BLaER1 treated with 17β-estradiol and CSF1 and Interleukin-3, amounts not matched to agents 10 nM and 100 nM (cell line): ENCODE results near the gene LSM11.
A peak's percentile ranks its signal among the peaks of the same experiment; 100 is the strongest.

Source experiments
- H3K27ac ChIP-seq, 11 experiments: shearing (Covaris generic); formaldehyde crosslinking; 2 replicates each; pipeline ENCODE4 v1.8.1; 2022
- H3K27me3 ChIP-seq, 11 experiments: shearing (Covaris generic); formaldehyde crosslinking; 2 replicates each; pipeline ENCODE4 v1.8.1; 2022
- H3K36me3 ChIP-seq, 11 experiments: shearing (Covaris generic); formaldehyde crosslinking; 2 replicates each; pipeline ENCODE4 v1.8.1; 2022
- H3K4me1 ChIP-seq, 10 experiments: shearing (Covaris generic); formaldehyde crosslinking; 2 replicates each; pipeline ENCODE4 v1.8.1; 2022
- H3K4me2 ChIP-seq, 11 experiments: shearing (Covaris generic); formaldehyde crosslinking; 2 replicates each; pipeline ENCODE4 v1.8.1; 2022
- H3K4me3 ChIP-seq, 10 experiments: shearing (Covaris generic); formaldehyde crosslinking; 2 replicates each; pipeline ENCODE4 v1.8.1; 2022
- H3K9ac ChIP-seq, 11 experiments: shearing (Covaris generic); formaldehyde crosslinking; 2 replicates each; pipeline ENCODE4 v1.8.1; 2022
- H3K9me3 ChIP-seq, 11 experiments: shearing (Covaris generic); formaldehyde crosslinking; replicated peaks in 1 of 11; 2 replicates each; pipeline ENCODE4 v1.8.1; 2022
- H4K20me1 ChIP-seq, 11 experiments: shearing (Covaris generic); formaldehyde crosslinking; 2 replicates each; pipeline ENCODE4 v1.8.1; 2022
- Cebpa-rat ChIP-seq, 11 experiments: shearing (Covaris generic); IDR thresholded peaks; 2 replicates each; pipeline ENCODE4 v1.8.1; 2022

The LSM11 gene

GRCh38 chr5:157778121-157778805 is 34.8 kb downstream of the LSM11 start:
- H4K20me1 ChIP-seq, result no peaks in the 10 kb centered on the region; a peak in 2 of 22 replicates
- no peak overlapping the region for H3K4me3 ChIP-seq
- H3K36me3 ChIP-seq, result peaks cover 0 to 7% (median 0%) of the 10 kb centered on the region in 11 experiments; a peak in 4 of 22 replicates
- no peaks in the 10 kb centered on the region for H3K9me3 ChIP-seq
- H3K9ac ChIP-seq, result no peak overlapping the region
- peak overlapping the region in 8 of 11 experiments; percentile 25 to 57 (median 42); a peak in 14 of 22 replicates for H3K4me2 ChIP-seq
- peaks cover 0 to 20% (median 13%) of the 10 kb centered on the region in 10 experiments; a peak in 14 of 20 replicates for H3K4me1 ChIP-seq
- no peak for TF ChIP-seq Cebpa-rat (IDR thresholded peaks at IDR 0.05)
- H3K27ac ChIP-seq, result no peak overlapping the region
- H3K27me3 ChIP-seq, result no peaks in the 10 kb centered on the region

- Histone ChIP-seq H3K4me1 (peaks cover 0 to 20% (median 13%) of the 10 kb centered on the region in 10 experiments; a peak in 14 of 20 replicates), H3K9me3 (no peaks in the 10 kb centered on the region), H4K20me1 (no peaks in the 10 kb centered on the region; a peak in 2 of 22 replicates), H3K4me2 (no peak overlapping the region), H3K27me3 (no peaks in the 10 kb centered on the region), H3K4me3 (no peak overlapping the region), H3K27ac (no peak overlapping the region), H3K9ac (no peak overlapping the region), H3K36me3 (peaks cover 6 to 17% (median 9%) of the 10 kb centered on the region in 11 experiments; a peak in 18 of 22 replicates)
- no peak for TF ChIP-seq Cebpa-rat (IDR thresholded peaks at IDR 0.05)
Observed at GRCh38 chr5:157779221-157779620, 35.7 kb downstream of the LSM11 start.

GRCh38 chr5:157785801-157786200 is 42.3 kb downstream of the LSM11 start:
- Histone ChIP-seq H3K27ac (no peak overlapping the region), H3K4me1 (no peaks in the 10 kb centered on the region), H3K36me3 (peaks cover 64 to 81% (median 70%) of the 10 kb centered on the region in 11 experiments), H3K27me3 (no peaks in the 10 kb centered on the region), H3K4me3 (no peak overlapping the region), H4K20me1 (peaks cover 0 to 13% (median 0%) of the 10 kb centered on the region in 11 experiments; a peak in 1 of 22 replicates), H3K9ac (no peak overlapping the region), H3K9me3 (no peaks in the 10 kb centered on the region), H3K4me2 (no peak overlapping the region)
- no peak for TF ChIP-seq Cebpa-rat (IDR thresholded peaks at IDR 0.05)

- Histone ChIP-seq H3K4me1 (no peaks in the 10 kb centered on the region), H3K9me3 (no peaks in the 10 kb centered on the region), H3K36me3 (peaks cover 83 to 100% (median 95%) of the 10 kb centered on the region in 11 experiments), H3K4me2 (no peak overlapping the region), H3K4me3 (no peak overlapping the region), H4K20me1 (peaks cover 0 to 18% (median 4%) of the 10 kb centered on the region in 11 experiments; a peak in 4 of 22 replicates), H3K27ac (no peak overlapping the region), H3K9ac (no peak overlapping the region), H3K27me3 (no peaks in the 10 kb centered on the region)
- no peak for TF ChIP-seq Cebpa-rat (IDR thresholded peaks at IDR 0.05)
Observed at GRCh38 chr5:157793301-157793700, 49.8 kb downstream of the LSM11 start.

GRCh38 chr5:157799578-157799977 is 56.1 kb downstream of the LSM11 start:
- peaks cover 65 to 97% (median 82%) of the 10 kb centered on the region in 11 experiments for H3K36me3 ChIP-seq

GRCh38 chr5:157800137-157800536 is 56.6 kb downstream of the LSM11 start:
- peaks cover 67 to 97% (median 82%) of the 10 kb centered on the region in 11 experiments for H3K36me3 ChIP-seq
- H4K20me1 ChIP-seq, result peaks cover 0 to 15% (median 4%) of the 10 kb centered on the region in 11 experiments; a peak in 4 of 22 replicates
- H3K4me3 ChIP-seq, result no peak overlapping the region

More at GRCh38 chr5:157799578-157799977, 56.1 kb downstream of the LSM11 start:
- no peaks in the 10 kb centered on the region for H3K27me3 ChIP-seq
- H3K4me3 ChIP-seq, result no peak overlapping the region
- H3K4me2 ChIP-seq, result no peak overlapping the region
- no peaks in the 10 kb centered on the region for H3K9me3 ChIP-seq
- peaks cover 0 to 15% (median 4%) of the 10 kb centered on the region in 11 experiments; a peak in 4 of 22 replicates for H4K20me1 ChIP-seq
- TF ChIP-seq Cebpa-rat (IDR thresholded peaks at IDR 0.05), result no peak
- H3K9ac ChIP-seq, result no peak overlapping the region
- no peak overlapping the region for H3K27ac ChIP-seq
- no peaks in the 10 kb centered on the region for H3K4me1 ChIP-seq

GRCh38 chr5:157802736-157803135 is 59.2 kb downstream of the LSM11 start:
- H4K20me1 ChIP-seq, result peaks cover 0 to 16% (median 5%) of the 10 kb centered on the region in 11 experiments; a peak in 4 of 22 replicates
- peaks cover 59 to 97% (median 78%) of the 10 kb centered on the region in 11 experiments for H3K36me3 ChIP-seq
- H3K4me2 ChIP-seq, result no peak overlapping the region
- no peaks in the 10 kb centered on the region for H3K9me3 ChIP-seq
- no peak overlapping the region for H3K27ac ChIP-seq
- H3K27me3 ChIP-seq, result no peaks in the 10 kb centered on the region
- H3K4me3 ChIP-seq, result no peak overlapping the region
- H3K9ac ChIP-seq, result no peak overlapping the region
- TF ChIP-seq Cebpa-rat (IDR thresholded peaks at IDR 0.05), result no peak
- no peaks in the 10 kb centered on the region for H3K4me1 ChIP-seq

More at GRCh38 chr5:157800137-157800536, 56.6 kb downstream of the LSM11 start:
- H3K9ac ChIP-seq, result no peak overlapping the region
- TF ChIP-seq Cebpa-rat (IDR thresholded peaks at IDR 0.05), result no peak
- no peak overlapping the region for H3K4me2 ChIP-seq
- H3K27ac ChIP-seq, result no peak overlapping the region
- no peaks in the 10 kb centered on the region for H3K9me3 ChIP-seq
- H3K27me3 ChIP-seq, result no peaks in the 10 kb centered on the region
- no peaks in the 10 kb centered on the region for H3K4me1 ChIP-seq

GRCh38 chr5:157808043-157808442 is 64.5 kb downstream of the LSM11 start:
- H3K27me3 ChIP-seq, result no peaks in the 10 kb centered on the region
- H3K27ac ChIP-seq, result no peak overlapping the region
- no peak overlapping the region for H3K4me3 ChIP-seq
- no peak overlapping the region for H3K9ac ChIP-seq
- no peaks in the 10 kb centered on the region for H3K4me1 ChIP-seq
- no peak overlapping the region for H3K4me2 ChIP-seq
- no peak for TF ChIP-seq Cebpa-rat (IDR thresholded peaks at IDR 0.05)
- peaks cover 79 to 100% (median 94%) of the 10 kb centered on the region in 11 experiments for H3K36me3 ChIP-seq
- H4K20me1 ChIP-seq, result peaks cover 0 to 42% (median 14%) of the 10 kb centered on the region in 11 experiments; a peak in 12 of 22 replicates
- no peaks in the 10 kb centered on the region for H3K9me3 ChIP-seq
